Breast epithelium (tissue), 3 donors: ENCODE data around the gene C8A.

Experiments
- POLR2A ChIP-seq: fragments of 450-650 bp; IDR thresholded peaks from one replicate; pipeline ENCODE4 v1.6.1; 2016; ENCODE audit warnings: antibody characterized with exemption, mild to moderate bottlenecking, moderate library complexity
- POLR2AphosphoS5 ChIP-seq, 3 donors: sonication (generic); formaldehyde crosslinking; IDR thresholded peaks; one replicate each; pipeline ENCODE4 v1.6.1; 2017; ENCODE audit warnings: antibody characterized with exemption in 3 of 3
- TF ChIP-seq, protein P1 (sequence below), 3 donors: fragments of 450-650 bp; IDR thresholded peaks; one replicate each; pipeline ENCODE4 v1.5.1; 2016 to 2017; ENCODE audit warnings: antibody characterized with exemption in 3 of 3, mild to moderate bottlenecking in 3 of 3, moderate library complexity in 3 of 3

DNA sequence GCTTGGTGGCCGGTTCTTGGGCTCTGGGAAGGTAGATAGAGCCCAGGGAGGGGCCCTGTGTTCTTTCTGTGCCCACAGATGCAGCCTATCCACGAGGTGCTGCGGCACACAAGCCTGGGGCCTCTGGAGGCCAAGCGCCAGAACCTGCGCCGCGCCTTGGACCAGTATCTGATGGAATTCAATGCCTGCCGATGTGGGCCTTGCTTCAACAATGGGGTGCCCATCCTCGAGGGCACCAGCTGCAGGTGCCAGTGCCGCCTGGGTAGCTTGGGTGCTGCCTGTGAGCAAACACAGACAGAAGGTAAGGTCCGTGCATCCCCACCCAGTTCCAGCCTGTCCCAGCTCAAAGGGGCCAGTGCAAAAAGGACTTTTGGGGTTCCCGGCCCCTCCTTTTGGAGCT is 57.7 kb downstream of the C8A start:
- TF ChIP-seq POLR2A = no peak
- TF ChIP-seq, protein P1, sequence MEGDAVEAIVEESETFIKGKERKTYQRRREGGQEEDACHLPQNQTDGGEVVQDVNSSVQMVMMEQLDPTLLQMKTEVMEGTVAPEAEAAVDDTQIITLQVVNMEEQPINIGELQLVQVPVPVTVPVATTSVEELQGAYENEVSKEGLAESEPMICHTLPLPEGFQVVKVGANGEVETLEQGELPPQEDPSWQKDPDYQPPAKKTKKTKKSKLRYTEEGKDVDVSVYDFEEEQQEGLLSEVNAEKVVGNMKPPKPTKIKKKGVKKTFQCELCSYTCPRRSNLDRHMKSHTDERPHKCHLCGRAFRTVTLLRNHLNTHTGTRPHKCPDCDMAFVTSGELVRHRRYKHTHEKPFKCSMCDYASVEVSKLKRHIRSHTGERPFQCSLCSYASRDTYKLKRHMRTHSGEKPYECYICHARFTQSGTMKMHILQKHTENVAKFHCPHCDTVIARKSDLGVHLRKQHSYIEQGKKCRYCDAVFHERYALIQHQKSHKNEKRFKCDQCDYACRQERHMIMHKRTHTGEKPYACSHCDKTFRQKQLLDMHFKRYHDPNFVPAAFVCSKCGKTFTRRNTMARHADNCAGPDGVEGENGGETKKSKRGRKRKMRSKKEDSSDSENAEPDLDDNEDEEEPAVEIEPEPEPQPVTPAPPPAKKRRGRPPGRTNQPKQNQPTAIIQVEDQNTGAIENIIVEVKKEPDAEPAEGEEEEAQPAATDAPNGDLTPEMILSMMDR (IDR thresholded peaks at IDR 0.05) = no peak
- no peak for TF ChIP-seq POLR2AphosphoS5 (IDR thresholded peaks at IDR 0.05)
